Measurements from ENCODE around the gene COG2.
"Not testable (repeated sequence)": the region's sequence is repeated elsewhere in the genome, so short reads cannot be mapped to it uniquely, and the experiment has no call there.

Gene COG2

DNA sequence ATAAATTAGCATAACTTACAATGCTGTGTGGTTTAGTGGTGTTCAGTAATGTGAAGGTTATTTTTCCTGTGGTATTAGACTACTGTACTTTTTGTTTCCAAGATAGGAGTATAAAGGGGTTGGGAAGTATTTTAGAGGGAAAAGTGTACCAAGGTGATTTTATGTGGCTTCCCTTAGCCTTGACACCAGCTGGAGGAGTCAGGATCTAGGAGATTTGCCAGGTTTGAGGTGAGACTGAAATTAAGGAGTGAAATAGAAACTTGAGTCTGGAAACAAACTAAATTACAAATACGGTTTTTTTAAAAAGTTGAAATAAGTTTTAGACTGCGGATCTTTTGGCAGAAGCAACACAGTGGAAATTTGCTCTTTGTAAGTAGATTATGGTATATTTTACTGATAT lies 32.3 kb downstream of the COG2 start:
- no peak for DNase-seq (ENCODE audit: low spot score)

DNA sequence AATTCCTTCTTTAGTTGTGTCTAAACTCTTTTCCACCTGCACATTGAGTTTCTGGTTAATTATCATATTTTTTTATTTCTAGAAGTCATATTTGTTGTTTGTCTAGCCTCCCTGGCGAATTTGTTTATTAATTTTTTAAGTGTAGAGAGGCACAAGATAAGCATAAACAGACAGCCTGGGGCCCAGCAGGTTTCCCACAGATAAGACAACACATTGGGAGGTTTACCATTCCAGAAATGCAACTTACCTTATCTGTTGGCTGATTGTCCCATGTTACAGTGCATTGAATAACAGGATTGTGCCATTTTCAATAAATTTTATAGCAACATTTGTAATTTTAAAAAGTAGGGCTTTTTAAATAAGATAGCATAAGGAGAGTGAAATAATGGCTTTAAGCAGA lies 34.9 kb downstream of the COG2 start:
- DNase-seq (ENCODE audit: low spot score): no peak

DNA sequence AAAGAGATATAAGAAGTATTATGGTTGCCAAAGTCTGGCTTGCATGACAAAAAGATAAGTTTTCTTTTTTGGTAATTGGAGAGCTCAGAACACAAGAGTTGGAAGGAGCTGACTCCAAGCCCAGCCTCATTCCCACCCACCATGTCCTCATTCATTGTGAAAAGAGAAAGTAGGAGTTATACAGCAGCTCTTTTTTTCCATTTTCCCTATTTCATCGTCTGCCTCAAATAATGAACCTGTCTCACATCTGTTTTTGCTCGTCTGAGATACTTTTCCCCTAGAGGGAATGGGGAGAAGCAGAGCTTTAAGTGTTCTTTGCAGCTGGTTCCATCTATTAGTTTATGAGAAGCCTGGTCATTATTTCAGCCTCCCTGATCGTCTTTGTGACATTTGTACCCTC lies 36.9 kb downstream of the COG2 start:
- no peak for DNase-seq (ENCODE audit: low spot score)

DNA sequence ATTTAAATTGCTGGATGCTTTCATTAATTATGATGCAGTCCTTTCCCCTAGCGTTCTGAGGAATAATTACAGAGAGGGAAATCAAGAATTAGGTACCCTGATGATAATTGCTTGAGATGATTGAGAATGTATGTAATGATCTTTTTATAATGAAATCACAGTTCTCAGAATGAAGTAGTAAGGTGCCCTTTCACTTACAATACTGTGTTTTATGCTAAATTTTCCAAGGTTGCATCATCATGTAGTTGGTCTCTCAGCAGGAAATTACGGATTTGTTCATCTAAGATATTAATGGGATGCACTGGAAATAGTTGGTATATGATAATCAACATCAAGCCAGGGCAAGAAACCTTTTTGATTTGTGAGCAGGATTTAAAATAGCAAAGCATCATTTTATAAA lies 37.5 kb downstream of the COG2 start:
- no peak for DNase-seq (ENCODE audit: low spot score)

DNA sequence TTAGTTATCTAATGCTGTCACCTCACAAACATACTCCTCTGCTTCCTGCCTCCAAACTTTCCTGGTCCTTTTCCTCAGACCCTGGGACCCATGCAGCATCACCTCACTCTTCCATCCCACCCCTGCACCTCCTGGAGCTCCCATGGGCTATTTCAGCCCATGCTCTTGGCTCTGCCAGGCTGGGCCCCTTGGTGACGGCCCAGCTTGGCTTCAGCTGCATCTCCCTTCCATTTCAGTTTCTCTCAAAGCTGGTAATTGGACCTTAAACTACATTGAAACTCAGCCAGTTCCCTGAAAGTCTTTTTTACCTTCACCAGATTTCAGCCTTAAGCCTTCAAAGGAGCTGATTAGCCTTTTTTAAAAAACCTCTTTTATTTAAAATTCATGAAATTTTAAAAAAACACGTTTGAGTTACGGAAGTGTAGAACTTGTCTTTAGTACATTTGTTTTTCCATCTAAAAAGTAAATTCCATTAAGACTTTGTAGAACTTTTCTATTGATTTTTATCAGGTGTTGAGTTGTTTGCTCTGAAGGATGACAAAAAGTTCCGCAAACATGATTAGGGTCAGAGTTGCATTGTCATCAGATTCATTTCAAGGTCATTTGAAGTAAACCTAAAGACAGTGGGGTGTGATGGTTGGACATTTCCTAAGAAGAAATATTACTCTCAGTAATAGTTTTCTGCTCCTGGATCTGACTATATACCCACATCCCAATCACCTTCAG lies 38.2 kb downstream of the COG2 start:
- no peak for DNase-seq (ENCODE audit: low spot score)

DNA sequence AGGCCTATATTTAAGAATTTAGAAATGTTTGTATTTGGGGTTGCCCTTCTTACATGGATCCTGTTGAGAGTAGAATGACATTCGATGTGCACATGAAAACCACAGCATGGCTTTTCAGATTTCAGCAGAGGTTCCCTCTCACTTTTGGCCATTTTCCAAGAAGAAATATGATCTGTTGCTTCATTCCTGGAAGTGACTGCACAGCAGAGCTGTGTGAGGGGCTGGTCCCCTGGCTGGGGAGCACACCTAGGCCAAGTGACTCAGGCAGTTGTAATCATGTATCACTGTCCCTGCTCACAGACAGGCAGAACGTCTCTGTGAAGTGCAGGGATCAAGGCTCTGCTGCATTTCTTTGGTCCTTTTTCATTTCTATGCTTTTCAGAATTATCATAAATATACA lies 39.3 kb downstream of the COG2 start:
- no peak for DNase-seq (ENCODE audit: low spot score)

DNA sequence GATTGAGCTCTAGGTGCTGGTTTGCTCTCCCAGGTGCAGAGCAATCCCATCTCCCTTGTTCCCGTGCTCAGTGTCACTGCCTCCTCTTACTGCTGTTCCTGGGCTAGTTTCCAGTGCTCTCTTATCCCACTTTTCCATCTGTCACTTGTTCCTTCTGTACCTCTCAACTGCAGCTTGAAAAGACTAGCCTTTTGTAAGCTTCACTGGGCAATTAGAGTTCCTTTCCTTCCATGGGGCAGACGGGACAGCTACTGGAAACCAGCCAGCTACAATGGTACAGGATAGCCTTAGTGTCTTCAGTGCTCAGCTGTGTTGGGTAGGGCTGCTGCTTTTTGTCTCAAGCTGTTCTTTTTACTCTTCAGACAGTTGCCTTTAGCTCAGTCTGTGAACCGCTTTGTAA lies 40.0 kb downstream of the COG2 start:
- DNase-seq (ENCODE audit: low spot score): no peak

DNA sequence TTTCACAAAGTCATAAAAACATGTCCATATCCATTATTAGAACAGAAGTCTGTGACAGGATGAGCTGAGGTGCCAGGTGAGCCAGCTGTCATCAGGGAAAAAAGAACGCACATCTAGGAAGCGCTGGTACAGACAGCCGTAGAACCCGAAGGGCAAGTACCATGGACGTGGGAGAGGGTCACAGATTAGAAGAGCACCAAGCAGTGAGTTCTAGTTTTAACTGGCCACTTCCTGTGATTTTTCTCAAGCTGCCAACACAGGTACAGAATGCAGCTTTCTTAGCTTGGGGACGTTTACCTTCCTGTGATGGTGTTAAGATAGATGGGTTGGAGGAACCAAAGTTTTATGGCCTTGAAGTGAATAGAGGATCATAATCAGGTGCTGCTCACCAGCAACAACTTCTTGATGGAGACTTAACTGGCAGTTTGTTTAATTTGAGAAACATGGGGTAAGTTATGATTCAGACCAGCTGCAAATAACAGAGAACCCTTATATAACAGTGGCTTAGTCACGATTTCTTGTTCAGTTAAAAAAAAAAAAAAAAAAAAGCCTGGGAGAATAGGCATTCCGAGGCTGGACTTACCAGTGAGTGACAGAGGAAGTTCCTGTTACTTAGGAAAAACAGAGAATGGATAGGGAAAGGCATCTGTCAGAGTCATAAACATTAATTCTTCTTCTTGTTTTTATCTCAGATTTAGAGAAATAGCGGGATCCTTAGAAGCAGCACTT lies 40.8 kb downstream of the COG2 start:
- no peak for DNase-seq (ENCODE audit: low spot score)

DNA sequence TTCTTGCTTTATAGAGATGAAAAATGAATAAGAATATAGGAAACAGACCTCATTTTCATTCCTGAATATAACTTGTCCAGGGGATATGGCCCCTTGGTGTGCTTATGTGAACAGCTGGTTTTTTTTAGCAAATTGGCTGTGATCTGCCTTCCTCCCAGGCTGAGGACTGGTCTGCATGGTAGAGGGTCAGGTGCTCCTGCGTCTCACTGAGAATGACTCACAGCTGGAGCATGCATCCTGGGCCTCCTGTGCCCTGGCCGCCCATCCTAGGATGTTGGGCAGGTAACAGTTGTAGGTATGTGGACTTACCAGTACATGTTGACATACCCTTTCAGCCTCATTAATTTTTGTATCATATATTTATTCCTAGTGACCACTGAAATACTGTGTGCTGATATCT lies 41.9 kb downstream of the COG2 start:
- DNase-seq (ENCODE audit: low spot score): no peak

DNA sequence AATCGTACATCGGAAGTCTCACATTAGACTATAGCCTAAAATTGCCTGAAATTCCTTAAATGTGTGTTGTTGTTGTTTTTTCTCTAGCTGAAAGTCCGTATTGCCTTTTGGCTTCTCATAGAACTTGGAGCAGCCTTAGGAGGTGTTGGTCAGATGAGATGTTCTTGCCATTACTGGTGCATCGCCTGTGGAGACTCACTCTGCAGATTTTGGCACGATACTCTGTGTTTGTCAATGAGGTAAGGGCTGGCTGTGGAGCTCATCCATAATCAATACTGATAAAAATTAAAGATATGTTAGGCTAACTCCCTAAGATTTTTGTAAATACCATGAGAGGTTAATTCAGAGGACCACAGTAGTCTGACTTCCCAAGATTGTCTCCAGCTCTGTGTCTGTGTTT lies 42.7 kb downstream of the COG2 start:
- no peak for DNase-seq (ENCODE audit: low spot score)

DNA sequence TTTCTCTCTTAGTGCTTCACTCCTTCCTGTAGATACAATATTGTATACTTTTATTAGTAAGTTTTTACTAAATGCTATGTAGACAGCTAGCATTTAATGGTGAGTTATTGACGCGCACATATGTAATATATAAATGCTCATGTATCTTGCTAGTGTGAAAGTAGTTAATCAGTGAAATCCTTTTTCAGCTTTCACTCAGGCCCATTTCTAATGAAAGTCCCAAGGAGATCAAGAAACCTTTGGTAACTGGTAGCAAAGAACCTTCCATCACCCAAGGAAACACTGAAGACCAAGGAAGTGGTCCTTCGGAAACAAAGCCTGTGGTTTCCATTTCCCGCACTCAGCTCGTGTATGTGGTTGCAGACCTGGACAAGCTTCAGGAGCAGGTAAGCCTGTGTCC lies 44.5 kb downstream of the COG2 start:
- DNase-seq (ENCODE audit: low spot score): no peak

DNA sequence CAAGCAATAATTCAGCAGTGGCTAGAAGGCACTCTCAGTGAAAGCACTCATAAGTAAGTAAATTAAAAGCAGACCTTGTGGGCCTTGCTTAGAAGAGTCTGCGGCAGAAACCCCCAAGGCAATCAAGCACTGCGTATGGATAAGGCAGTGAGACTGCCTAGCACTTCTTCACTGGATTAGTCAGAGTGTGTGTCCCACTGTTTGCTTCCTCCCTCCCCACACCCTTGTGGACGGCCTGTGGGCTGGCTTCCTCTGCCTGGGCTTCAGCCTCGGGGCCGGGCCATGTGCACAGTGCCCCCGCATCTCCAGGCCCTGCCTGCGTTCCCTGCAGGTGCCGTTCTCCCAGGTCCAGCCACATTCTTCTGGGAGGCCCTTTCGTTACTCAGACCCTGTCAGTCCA lies 47.8 kb downstream of the COG2 start:
- no peak for DNase-seq (ENCODE audit: low spot score)

DNA sequence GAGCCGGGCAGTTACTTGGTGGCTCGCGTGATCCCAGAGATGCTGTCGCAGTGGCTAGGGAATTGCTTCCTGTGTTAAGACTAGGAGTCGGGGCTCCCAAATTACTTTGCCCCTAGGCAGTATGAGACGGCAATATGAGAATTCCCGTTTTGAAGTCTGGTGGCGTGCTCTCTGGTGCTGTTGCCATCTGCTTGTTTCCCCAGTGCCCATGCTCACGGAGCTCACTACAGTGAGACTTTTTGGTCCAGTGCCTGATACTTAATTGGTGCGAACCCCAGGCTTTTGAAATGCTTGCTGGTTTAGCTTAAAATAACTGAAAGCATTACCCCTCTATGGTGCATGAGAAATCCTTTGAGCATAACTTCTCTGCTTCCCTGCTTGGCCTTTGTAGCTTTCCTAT lies 49.3 kb downstream of the COG2 start:
- no peak for DNase-seq (ENCODE audit: low spot score)

DNA sequence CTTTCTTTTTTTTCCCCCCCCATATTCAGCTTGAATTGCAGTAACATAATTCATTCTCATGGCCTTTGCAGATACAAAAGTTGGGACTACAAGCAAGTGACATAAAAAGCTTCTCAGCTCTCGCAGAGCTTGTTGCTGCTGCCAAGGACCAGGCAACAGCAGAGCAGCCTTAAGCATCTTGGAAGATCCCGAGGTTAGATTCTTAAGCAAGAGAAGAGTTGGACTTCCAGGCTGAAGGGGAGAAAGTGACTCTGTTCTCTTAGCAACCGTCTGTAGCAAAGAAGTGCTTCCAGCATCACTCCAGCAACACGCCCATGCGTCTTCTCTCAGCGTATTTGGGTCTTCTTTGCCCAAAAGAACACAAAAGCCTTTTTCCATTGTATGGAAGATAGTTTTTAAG lies 50.9 kb downstream of the COG2 start:
- peak; percentile 68 for DNase-seq (ENCODE audit: low spot score)

DNA sequence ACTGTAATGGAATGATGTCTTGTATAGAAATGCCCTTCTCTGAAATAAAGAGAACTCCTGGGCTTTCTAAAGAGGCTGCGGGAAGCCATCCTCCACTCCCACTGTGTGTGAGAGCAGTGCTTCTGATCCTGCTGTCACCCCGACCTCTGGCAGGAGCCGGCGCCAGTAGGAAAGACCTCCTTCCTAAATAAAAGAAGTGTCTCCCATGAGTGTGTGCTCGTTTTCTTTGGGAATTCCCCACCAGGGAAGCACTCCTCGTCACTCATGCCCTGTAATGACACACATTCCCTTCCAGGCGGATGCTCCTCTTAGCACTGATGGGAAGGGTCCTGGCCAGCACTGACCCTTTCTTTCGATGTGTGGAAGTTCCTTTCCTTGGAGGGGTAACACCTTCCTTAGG lies 51.5 kb downstream of the COG2 start:
- no peak for DNase-seq (ENCODE audit: low spot score)

DNA sequence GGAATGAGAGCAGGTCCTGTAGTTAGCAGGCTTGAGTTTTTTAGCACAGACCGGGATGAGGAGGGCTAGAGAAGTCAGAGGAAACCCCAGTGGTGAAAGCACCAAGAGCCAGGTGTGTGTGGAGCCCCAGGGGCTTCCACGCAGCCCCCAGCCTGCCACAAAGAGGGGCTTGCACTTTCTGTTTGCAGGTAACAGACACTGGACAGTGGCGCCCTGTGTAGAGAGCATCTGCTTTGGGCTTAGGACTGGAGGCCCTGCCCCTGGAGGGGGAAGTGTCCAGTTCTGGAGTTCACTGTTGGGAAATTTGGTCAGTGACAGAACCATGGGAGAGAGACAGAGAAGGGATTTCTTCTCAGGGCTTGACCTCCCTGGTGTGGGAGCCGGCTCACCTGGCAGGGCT lies 52.2 kb downstream of the COG2 start:
- DNase-seq (ENCODE audit: low spot score): no peak

DNA sequence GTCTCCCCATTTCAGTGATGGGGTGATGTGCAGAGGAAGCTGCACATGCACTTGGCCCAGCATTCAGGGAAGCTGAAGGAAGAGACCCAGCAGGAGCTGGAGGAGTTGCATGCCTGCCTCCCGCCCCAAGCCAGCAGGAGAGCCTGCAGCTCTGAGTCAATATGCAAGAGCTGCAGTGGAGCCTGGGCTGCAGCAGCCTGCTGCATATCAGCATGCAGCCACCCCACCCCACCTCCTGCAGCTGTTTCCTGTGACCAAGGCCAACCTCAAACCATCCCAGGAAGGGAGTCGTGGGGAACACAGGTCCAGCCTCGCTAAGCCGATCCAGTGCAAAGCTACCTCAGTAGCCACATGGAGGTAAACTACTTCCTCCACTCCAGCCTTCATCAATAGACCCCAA lies 52.7 kb downstream of the COG2 start:
- DNase-seq (ENCODE audit: low spot score): no peak

DNA sequence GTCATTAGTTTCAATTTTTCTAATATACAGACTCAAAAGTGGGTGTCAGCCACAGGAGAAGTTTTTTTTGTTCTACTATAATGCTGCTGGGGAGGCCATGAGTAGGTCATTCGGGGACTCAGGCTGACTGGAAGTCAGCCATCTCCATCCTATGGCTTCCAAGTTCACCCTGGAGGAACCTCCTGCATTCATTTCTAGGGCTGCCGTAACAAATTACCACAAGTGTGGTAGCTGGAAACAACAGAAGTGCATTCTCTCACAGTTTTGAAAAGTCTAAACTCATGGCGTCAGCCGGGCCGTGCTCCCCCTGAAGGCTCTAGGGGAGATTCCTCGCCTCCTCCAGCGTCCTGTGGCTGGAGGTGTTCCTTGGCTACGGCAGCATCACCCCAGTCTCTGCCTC lies 53.9 kb downstream of the COG2 start:
- DNase-seq (ENCODE audit: low spot score): no peak

DNA sequence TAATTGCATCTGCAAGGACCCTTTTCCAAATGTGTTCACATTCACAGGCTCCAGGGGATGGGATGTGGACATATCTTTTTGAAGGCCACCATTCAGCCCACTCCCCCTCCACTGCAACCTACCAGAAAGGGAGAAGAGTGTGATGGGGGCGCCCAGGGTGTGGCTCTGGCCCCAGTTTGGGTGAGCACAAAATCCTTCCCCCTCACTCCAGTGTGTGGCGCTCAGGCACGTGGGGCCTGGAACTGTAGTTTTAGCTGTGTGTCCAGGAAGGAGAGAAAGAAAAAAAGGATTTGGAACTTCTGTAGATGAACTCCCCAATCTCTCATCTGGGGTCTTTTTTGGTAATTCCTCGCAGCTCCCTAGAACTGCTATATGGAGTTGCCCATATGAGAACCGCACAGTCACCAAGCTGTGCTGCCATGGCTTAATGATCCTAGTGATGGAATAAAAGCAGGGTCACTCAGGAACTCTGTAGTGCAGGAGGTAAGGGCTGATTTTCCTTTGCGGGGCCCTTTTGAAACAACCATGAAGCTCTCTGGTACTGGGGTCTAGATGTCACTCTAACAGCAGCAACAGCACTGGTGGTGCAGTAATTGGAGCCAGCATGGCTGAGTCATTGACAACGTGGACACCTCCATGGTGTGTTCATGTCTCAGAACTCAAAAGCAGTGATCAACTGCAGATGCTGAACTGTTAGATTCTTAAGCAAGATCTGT lies 54.6 kb downstream of the COG2 start:
- no peak for DNase-seq (ENCODE audit: low spot score)

DNA sequence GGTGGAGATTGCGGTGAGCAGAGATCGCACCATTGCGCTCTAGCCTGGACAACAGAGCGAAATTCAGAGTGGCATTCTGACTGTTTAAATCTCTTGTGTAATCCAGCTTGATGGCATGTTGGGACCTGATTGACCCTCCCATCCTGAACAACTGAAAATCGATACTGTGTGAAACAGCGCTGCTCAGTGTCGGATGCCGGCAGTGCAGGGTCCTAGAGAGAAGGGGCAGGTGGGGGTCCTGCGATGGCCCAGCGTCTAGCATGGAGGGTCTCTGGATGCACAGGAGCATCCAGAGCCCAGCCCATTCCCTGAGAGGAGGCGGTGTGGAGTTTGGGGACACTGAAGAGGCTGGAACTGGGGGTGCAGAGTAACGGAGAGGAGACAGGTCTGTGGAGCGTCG lies 55.8 kb downstream of the COG2 start:
- no peak for DNase-seq (ENCODE audit: low spot score)

DNA sequence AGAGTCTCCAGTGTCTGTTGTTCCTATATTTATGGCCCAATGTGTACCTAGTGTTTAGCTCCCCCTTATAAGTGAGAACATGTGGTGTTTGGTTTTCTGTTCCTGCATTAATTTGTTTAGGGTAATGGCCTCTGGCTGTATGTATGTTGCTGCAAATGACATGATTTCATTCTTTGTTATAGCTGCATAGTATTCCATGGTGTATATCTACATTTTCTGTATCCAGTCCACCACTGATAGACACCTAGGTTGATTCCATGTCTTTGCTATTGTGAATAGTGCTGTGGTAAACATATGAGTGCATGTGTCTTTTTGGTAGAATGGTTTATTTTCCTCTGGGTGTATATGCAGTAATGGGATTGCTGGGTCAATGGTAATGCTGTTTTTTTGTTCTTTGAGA lies 56.7 kb downstream of the COG2 start:
- not testable (repeated sequence) for DNase-seq (ENCODE audit: low spot score)

DNA sequence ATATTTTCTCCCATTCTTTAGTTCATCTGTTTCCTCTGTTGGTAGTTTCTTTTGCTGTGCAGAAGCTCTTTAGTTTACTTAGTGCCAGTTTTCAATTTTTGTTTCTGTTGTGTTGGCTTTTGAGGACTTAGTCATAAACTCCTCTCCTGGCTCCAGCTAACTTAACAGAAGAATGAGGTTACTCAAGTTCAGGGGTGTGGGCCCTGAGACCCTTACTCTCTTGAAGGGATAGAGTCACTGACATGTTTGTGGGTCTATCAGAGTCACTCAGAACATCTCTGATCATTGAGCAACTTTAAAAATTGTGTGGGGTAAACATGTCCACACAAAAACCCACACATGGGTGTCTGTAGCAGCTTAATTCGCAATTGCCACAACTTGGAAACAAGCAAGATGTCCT lies 57.4 kb downstream of the COG2 start:
- DNase-seq (ENCODE audit: low spot score): no peak

DNA sequence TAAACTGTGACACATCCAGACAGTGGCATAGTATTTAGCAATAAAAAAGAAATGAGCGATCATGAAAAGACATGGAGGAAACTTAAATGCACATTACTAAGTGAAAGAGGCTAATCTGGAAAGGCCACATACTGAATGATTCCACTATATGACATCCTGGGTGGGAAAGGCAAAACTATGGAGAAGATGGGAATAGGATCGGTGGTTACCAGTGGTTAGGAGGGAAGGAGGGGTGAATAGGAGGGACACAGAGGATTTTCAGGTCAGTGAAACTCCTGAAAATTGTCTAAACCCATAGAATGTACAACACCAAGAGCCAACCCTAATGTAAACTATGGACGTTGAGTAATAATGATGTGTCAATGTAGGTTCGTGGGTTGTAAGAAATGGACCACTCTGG lies 57.9 kb downstream of the COG2 start:
- no peak for DNase-seq (ENCODE audit: low spot score)

All from globus pallidus (tissue), 1 donor.